Measurements from ENCODE around the gene COLGALT1. TPM values are rescaled to one million over a fixed set of nuclear protein-coding genes. Genes with fewer than 3 reads are reported as not detected.

COLGALT1 gene
- total and polyA plus RNA-seq, 9 of the 15 experiments (the other 6 are each of a cell fraction or from before 2014, with no cell fraction given): 4.9 to 119 (median 82.6) TPM

- TF ChIP-seq, protein P1, sequence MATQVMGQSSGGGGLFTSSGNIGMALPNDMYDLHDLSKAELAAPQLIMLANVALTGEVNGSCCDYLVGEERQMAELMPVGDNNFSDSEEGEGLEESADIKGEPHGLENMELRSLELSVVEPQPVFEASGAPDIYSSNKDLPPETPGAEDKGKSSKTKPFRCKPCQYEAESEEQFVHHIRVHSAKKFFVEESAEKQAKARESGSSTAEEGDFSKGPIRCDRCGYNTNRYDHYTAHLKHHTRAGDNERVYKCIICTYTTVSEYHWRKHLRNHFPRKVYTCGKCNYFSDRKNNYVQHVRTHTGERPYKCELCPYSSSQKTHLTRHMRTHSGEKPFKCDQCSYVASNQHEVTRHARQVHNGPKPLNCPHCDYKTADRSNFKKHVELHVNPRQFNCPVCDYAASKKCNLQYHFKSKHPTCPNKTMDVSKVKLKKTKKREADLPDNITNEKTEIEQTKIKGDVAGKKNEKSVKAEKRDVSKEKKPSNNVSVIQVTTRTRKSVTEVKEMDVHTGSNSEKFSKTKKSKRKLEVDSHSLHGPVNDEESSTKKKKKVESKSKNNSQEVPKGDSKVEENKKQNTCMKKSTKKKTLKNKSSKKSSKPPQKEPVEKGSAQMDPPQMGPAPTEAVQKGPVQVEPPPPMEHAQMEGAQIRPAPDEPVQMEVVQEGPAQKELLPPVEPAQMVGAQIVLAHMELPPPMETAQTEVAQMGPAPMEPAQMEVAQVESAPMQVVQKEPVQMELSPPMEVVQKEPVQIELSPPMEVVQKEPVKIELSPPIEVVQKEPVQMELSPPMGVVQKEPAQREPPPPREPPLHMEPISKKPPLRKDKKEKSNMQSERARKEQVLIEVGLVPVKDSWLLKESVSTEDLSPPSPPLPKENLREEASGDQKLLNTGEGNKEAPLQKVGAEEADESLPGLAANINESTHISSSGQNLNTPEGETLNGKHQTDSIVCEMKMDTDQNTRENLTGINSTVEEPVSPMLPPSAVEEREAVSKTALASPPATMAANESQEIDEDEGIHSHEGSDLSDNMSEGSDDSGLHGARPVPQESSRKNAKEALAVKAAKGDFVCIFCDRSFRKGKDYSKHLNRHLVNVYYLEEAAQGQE (IDR thresholded peaks at IDR 0.05; ENCODE audit: borderline replicate concordance): peak; percentile 67
- TF ChIP-seq, protein P1 (CRISPR knock-in tag; IDR thresholded peaks at IDR 0.05; ENCODE audit: low read depth): no peak
- TF ChIP-seq KDM5B (IDR thresholded peaks at IDR 0.05; ENCODE audit: insufficient replicate concordance, low read depth, low read length): peak; percentile 47
- TF ChIP-seq RBBP5 (IDR thresholded peaks at IDR 0.05; ENCODE audit: borderline replicate concordance, insufficient read depth, low read length, poor library complexity, severe bottlenecking): peak; percentile 62
- TF ChIP-seq EP300 (IDR thresholded peaks at IDR 0.05; ENCODE audit: low read length): 0 out of 2 replicates have a peak, but pooled peaks have one; percentile 21
- TF ChIP-seq NFIC (IDR thresholded peaks at IDR 0.05): peak; percentile 66
- TF ChIP-seq ZNF445 (CRISPR knock-in tag; IDR thresholded peaks at IDR 0.05; ENCODE audit: low read depth): no peak
- TF ChIP-seq PHF8 (IDR thresholded peaks at IDR 0.05; ENCODE audit: borderline replicate concordance, low read length): peak; percentile 47; the same call in 1 of the 2 replicates
- TF ChIP-seq KDM1A (IDR thresholded peaks at IDR 0.05): peak in 1 of 2 experiments; percentile 17; a peak in 1 of 4 replicates
- no peak for TF ChIP-seq NR2C2 (CRISPR knock-in tag; IDR thresholded peaks at IDR 0.05)
- TF ChIP-seq NR2C2 (tag; IDR thresholded peaks at IDR 0.05): 0 out of 2 replicates have a peak, but pooled peaks have one; percentile 27
- no peak for TF ChIP-seq ILK (tag; IDR thresholded peaks at IDR 0.05; ENCODE audit: borderline replicate concordance, low read depth)
- no peak for TF ChIP-seq PCBP1 (IDR thresholded peaks at IDR 0.05; ENCODE audit: low read depth, low read length, poor library complexity, severe bottlenecking)
- no peak for TF ChIP-seq TCFL5 (CRISPR knock-in tag; conservative IDR thresholded peaks at IDR 0.05)
- peak; percentile 67 for TF ChIP-seq LEF1 (IDR thresholded peaks at IDR 0.05)
- TF ChIP-seq BRD9 (IDR thresholded peaks at IDR 0.05; ENCODE audit: low read depth, partially characterized antibody): peak; percentile 31
- TF ChIP-seq ZNF79 (CRISPR knock-in tag; IDR thresholded peaks at IDR 0.05; ENCODE audit: low read depth): no peak
- peak; percentile 34; the same call in 1 of the 2 replicates for TF ChIP-seq HDAC2 (IDR thresholded peaks at IDR 0.05)
- TF ChIP-seq XRCC5 (IDR thresholded peaks at IDR 0.05; ENCODE audit: low read depth, low read length): 0 out of 2 replicates have a peak, but pooled peaks have one; percentile 66
- TF ChIP-seq FOXM1 (IDR thresholded peaks at IDR 0.05; ENCODE audit: low read depth): no peak
- no peak for TF ChIP-seq FOXM1 (CRISPR knock-in tag; IDR thresholded peaks at IDR 0.05; ENCODE audit: low read depth)
- TF ChIP-seq MIER1 (IDR thresholded peaks at IDR 0.05; ENCODE audit: low read depth): no peak
These were observed 2.2 kb upstream of the COLGALT1 start (continued) for GRCh38 chr19:17553256-17553655.

All from K562 (cell line).